Measurements from ENCODE around the gene LYZL4.

The LYZL4 gene

DNA sequence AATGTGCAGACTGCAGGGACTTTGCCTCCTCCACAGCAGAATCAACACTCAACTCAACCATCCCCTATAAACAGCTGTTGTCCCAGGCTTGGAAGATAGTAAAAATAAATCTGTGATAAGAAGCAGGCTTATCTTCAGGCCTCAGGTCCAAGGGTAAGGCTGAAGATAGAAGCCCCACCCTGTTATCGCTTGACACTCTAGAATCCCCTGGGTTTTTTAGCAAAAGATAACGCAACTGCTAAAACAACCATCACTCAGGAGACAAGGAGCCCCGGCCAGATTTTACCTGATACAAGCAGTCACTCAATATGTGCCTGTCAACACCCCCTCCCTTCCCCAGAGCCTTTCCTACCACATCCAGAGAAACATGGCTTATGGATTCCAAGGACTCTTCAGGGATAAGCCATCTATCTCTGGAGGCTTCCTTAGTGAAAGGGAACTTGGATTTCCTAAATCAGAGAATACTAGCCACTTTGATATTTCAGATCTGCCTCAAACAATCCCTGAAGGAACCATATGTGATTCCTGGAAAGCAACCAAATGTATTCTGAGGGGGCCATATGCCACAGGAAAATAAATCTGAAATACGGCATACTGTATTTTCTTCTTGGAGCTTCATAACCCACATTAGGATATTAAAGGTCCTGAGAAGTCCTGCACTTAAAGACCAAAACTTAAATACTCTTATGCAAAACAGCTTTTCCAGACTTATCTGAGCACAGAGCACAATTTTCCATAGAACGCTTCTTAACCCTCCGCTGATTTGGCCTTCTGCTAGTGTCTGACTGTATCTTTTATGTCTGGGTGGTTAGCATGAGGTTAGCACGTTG is 60.4 kb downstream of the LYZL4 start:
- DNase-seq (ENCODE audit: low read depth, low spot score): no peak
- in situ Hi-C loops (cut with HindIII; ENCODE audit: low sequenced_read_pairs): no loop called here
- TF ChIP-seq, protein P1, sequence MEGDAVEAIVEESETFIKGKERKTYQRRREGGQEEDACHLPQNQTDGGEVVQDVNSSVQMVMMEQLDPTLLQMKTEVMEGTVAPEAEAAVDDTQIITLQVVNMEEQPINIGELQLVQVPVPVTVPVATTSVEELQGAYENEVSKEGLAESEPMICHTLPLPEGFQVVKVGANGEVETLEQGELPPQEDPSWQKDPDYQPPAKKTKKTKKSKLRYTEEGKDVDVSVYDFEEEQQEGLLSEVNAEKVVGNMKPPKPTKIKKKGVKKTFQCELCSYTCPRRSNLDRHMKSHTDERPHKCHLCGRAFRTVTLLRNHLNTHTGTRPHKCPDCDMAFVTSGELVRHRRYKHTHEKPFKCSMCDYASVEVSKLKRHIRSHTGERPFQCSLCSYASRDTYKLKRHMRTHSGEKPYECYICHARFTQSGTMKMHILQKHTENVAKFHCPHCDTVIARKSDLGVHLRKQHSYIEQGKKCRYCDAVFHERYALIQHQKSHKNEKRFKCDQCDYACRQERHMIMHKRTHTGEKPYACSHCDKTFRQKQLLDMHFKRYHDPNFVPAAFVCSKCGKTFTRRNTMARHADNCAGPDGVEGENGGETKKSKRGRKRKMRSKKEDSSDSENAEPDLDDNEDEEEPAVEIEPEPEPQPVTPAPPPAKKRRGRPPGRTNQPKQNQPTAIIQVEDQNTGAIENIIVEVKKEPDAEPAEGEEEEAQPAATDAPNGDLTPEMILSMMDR (IDR thresholded peaks at IDR 0.05; ENCODE audit: low read depth, low read length): no peak
- no peak overlapping the region for H3K4me3 ChIP-seq (ENCODE audit: low read depth, low read length)

DNA sequence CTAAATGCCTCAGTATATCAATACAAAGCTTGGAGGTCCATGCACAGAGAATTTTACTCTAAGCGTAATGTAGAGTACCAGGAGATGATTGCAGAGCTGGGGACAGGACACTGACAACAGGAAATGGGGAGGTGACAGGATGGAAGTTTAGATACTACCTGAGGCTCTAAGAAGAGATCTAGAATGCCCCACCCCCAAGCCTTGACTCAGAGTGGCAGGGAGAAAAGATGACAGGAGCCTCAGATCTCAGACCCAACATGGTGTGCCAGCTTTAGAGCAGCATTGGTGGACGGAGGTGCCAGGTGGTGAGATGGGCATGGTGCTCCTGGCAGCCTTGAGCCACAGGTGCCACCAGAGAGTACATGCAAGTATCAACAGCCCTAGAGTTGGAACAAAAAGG is 62.5 kb downstream of the LYZL4 start:
- TF ChIP-seq, protein P1 (IDR thresholded peaks at IDR 0.05; ENCODE audit: low read depth, low read length): no peak
- H3K4me3 ChIP-seq (ENCODE audit: low read depth, low read length): no peak overlapping the region
- in situ Hi-C loops (cut with HindIII; ENCODE audit: low sequenced_read_pairs): no loop called here
- DNase-seq (ENCODE audit: low read depth, low spot score): no peak
